CD14-positive monocyte (primary cell): ENCODE results near the gene SDC4. TPM values are rescaled to one million over a fixed set of nuclear protein-coding genes. Genes with fewer than 3 reads are reported as not detected.

Source experiments
- DNase-seq, 3 donors: peaks; one replicate each; pipeline ENCODE4 v3.0.0-alpha.2; 2011 to 2022
- H2AFZ ChIP-seq: 2 replicates; pipeline ENCODE4 v1.6.0; 2012; ENCODE audit warnings: mild to moderate bottlenecking, low read depth, low read length, inconsistent platforms; ENCODE audit not compliant: insufficient read depth, poor library complexity, severe bottlenecking
- H3K27ac ChIP-seq, 2 donors: 1 replicate in 1 of 2; 2 replicates in 1 of 2; pipeline ENCODE4 v1.5.1; 2012 to 2013; ENCODE audit warnings: low read length in 2 of 2, control low read depth in 1 of 2, inconsistent platforms in 1 of 2, low read depth in 1 of 2, mild to moderate bottlenecking in 1 of 2
- H3K27me3 ChIP-seq, 2 donors: one replicate each; pipeline versions ENCODE4 v1.6.0 to v1.6.1; 2011 to 2013; ENCODE audit warnings: low read length in 2 of 2; ENCODE audit not compliant: control insufficient read depth in 2 of 2, insufficient read depth in 2 of 2
- H3K36me3 ChIP-seq, 2 donors: replicated peaks in 1 of 2; 1 replicate in 1 of 2; 2 replicates in 1 of 2; pipeline versions ENCODE4 v1.5.1 to v1.6.1; 2012 to 2013; ENCODE audit warnings: low read length in 2 of 2, control low read depth in 1 of 2, inconsistent platforms in 1 of 2, mild to moderate bottlenecking in 1 of 2; ENCODE audit not compliant: insufficient read depth in 2 of 2, control insufficient read depth in 1 of 2
- H3K4me1 ChIP-seq, 2 donors: 1 replicate in 1 of 2; 2 replicates in 1 of 2; pipeline versions ENCODE4 v1.5.1 to v1.6.1; 2012 to 2013; ENCODE audit warnings: low read length in 2 of 2, control low read depth in 1 of 2, inconsistent platforms in 1 of 2, mild to moderate bottlenecking in 1 of 2, moderate library complexity in 1 of 2; ENCODE audit not compliant: insufficient read depth in 2 of 2, control insufficient read depth in 1 of 2
- H3K4me2 ChIP-seq: replicated peaks from 2 replicates; pipeline ENCODE3; 2012; ENCODE audit warnings: low read length, moderate library complexity, mild to moderate bottlenecking; ENCODE audit not compliant: poor library complexity, severe bottlenecking; ENCODE audit errors: extremely low read depth
- H3K4me3 ChIP-seq, 3 experiments: fragments of 200-600 bp in 1 of 3; sonication (generic) in 1 of 3; replicated peaks in 1 of 3; 1 replicate in 2 of 3; 2 replicates in 1 of 3; pipeline ENCODE4 v1.5.1; 2011 to 2013; ENCODE audit warnings: low read length in 3 of 3, mild to moderate bottlenecking in 3 of 3, control low read depth in 2 of 3, low read depth in 2 of 3, inconsistent platforms in 1 of 3, moderate library complexity in 1 of 3
- H3K79me2 ChIP-seq: 2 replicates; pipeline ENCODE4 v1.6.0; 2012; ENCODE audit warnings: mild to moderate bottlenecking, control low read depth, inconsistent platforms, low read length, moderate library complexity; ENCODE audit not compliant: insufficient read depth
- H3K9ac ChIP-seq: 2 replicates; pipeline ENCODE4 v1.6.0; 2017; ENCODE audit warnings: low read length, mild to moderate bottlenecking; ENCODE audit not compliant: insufficient read depth, poor library complexity, severe bottlenecking
- H3K9me3 ChIP-seq, 2 donors: replicated peaks in 1 of 2; 1 replicate in 1 of 2; 2 replicates in 1 of 2; pipeline versions ENCODE4 v1.5.1 to v1.6.1; 2012 to 2013; ENCODE audit warnings: low read length in 2 of 2, control low read depth in 1 of 2; ENCODE audit not compliant: control insufficient read depth in 1 of 2, insufficient read depth in 1 of 2
- H4K20me1 ChIP-seq: 2 replicates; pipeline ENCODE4 v1.6.0; 2012; ENCODE audit warnings: mild to moderate bottlenecking, low read length, control low read depth, moderate library complexity; ENCODE audit not compliant: insufficient read depth
- H3K27ac Mint-ChIP-seq, 7 donors: one replicate each; pipeline ENCODE4 v1.8.0; 2020; ENCODE audit warnings: mild to moderate bottlenecking in 7 of 7, mixed read lengths in 7 of 7, moderate library complexity in 6 of 7, inconsistent platforms in 2 of 7
- H3K27me3 Mint-ChIP-seq, 3 donors: one replicate each; pipeline ENCODE4 v1.8.0; 2021 to 2022; ENCODE audit warnings: low read depth in 3 of 3, mild to moderate bottlenecking in 3 of 3, mixed read lengths in 3 of 3, moderate library complexity in 3 of 3, inconsistent platforms in 1 of 3
- H3K36me3 Mint-ChIP-seq, 2 donors: one replicate each; pipeline ENCODE4 v1.8.0; 2020; ENCODE audit warnings: mixed read lengths in 2 of 2, inconsistent platforms in 1 of 2, mild to moderate bottlenecking in 1 of 2
- H3K4me1 Mint-ChIP-seq: one replicate; pipeline ENCODE4 v1.8.0; 2020; ENCODE audit warnings: mild to moderate bottlenecking, mixed read lengths
- H3K4me3 Mint-ChIP-seq, 2 donors: one replicate each; pipeline ENCODE4 v1.8.0; 2020; ENCODE audit warnings: mild to moderate bottlenecking in 2 of 2, mixed read lengths in 2 of 2, moderate library complexity in 1 of 2
- H3K9me3 Mint-ChIP-seq, 7 donors: one replicate each; pipeline ENCODE4 v1.8.0; 2020 to 2022; ENCODE audit warnings: mixed read lengths in 7 of 7, mild to moderate bottlenecking in 6 of 7, moderate library complexity in 6 of 7, inconsistent platforms in 2 of 7
- CTCF ChIP-seq: fragments of 200-600 bp; IDR thresholded peaks from one replicate; pipeline ENCODE4 v1.8.0; 2022; ENCODE audit warnings: antibody characterized with exemption, mild to moderate bottlenecking
- WGBS: methylation state at CpG from one replicate; pipeline ENCODE4 v1.1.5; 2013; ENCODE audit warnings: missing lambda C conversion rate; ENCODE audit not compliant: insufficient coverage; 5-methylcytosine and 5-hydroxymethylcytosine counted together
- intact Hi-C, 2 donors: fragments of 100-400 bp; cut with micrococcal nuclease; formaldehyde crosslinking; loops; one replicate each; pipeline versions ENCODE4 v1.15.0 to v1.15.1; 2023
- polyA plus RNA-seq, 3 donors: library from polyadenylated mRNA; depleted of rRNA in 1 of 3; unstranded in 2 of 3; stranded (reverse) in 1 of 3; fragments of 300-500 nt in 2 of 3; fragments of >200 nt in 1 of 3; fragmentation: Illumina TruSeq in 2 of 3; gene quantifications; 1 replicate in 2 of 3; 2 replicates in 1 of 3; pipeline ENCODE4 v1.2.3, GENCODE V29; 2012 to 2021

SDC4 gene
- polyA plus RNA-seq, 3 donors = 1.6 to 5.1 (median 1.9) TPM

- peaks cover 4% of the 10 kb centered on the region for H3K4me1 Mint-ChIP-seq
- peaks cover 0 to 4% of the 10 kb centered on the region in 2 donors for H3K4me1 ChIP-seq
- no peaks in the 10 kb centered on the region for H4K20me1 ChIP-seq
- H2AFZ ChIP-seq = no peak overlapping the region
- no peak for DNase-seq
- peaks cover 6 to 15% of the 10 kb centered on the region in 2 donors for H3K36me3 Mint-ChIP-seq
- over 99% methylated on average over 8 of the region's 11 CpGs for WGBS
- H3K36me3 ChIP-seq = no peaks in the 10 kb centered on the region
- H3K79me2 ChIP-seq = no peaks in the 10 kb centered on the region
- H3K27me3 Mint-ChIP-seq = no peaks in the 10 kb centered on the region
- H3K4me3 ChIP-seq = no peak overlapping the region
- peaks cover 0 to 2% (median 0%) of the 10 kb centered on the region in 7 donors for H3K9me3 Mint-ChIP-seq
- no peak overlapping the region for H3K9ac ChIP-seq
- H3K4me2 ChIP-seq = no peak overlapping the region
- H3K27ac ChIP-seq = no peak overlapping the region
- H3K27ac Mint-ChIP-seq = peak overlapping the region in 1 of 7 donors; percentile 57
- no peaks in the 10 kb centered on the region for H3K9me3 ChIP-seq
- intact Hi-C loops = no loop called here
- TF ChIP-seq CTCF = no peak
- H3K27me3 ChIP-seq = no peaks in the 10 kb centered on the region
- no peak overlapping the region for H3K4me3 Mint-ChIP-seq
These were observed 9.8 kb downstream of the SDC4 start for GRCh38 chr20:45338121-45339030.

DNA sequence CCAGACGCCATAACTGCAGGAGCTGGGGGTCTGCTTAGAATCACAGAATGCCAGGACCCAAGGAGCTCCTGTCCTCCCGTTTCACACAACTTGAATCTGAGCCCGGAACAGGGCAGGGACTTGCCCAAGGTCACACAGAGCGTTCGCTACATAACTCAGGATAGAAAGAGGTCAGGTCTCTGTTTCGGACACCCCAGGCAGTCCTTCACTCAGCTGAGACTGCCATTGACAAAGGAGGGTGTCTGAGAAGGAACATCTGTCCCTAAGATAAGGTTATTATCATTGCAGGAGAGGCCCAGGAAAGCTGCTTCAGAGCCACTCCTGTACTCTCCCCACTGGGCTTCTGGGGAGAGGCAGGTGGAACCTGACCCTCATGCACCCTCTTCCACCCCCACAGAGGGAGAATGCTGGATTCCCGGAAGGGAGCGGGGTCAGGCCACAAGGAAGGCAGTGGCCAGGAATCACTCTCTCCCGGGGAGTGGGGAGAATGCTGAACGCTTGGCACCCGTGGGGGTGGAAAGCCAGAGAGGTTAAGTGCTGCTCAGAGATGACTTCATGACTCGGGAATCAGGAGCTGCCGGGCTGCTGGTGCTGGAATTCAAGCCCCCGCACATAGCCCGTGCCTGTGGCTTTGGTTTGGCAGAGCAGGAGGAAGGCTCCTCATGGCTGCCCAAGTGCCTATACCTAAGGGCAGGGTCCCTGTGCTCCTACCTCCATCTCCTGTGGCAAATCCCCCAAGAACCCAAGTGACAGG, 10.7 kb downstream of the SDC4 start:
- no peaks in the 10 kb centered on the region for H3K27me3 ChIP-seq
- H3K4me2 ChIP-seq = no peak overlapping the region
- no peak for TF ChIP-seq CTCF
- intact Hi-C loops = no loop called here
- Mint-ChIP-seq H3K36me3 (peaks cover 6 to 15% of the 10 kb centered on the region in 2 donors), H3K9me3 (peaks cover 0 to 2% (median 0%) of the 10 kb centered on the region in 7 donors), H3K4me3 (no peak overlapping the region), H3K27me3 (no peaks in the 10 kb centered on the region), H3K4me1 (peaks cover under 1% of the 10 kb centered on the region), H3K27ac (peak overlapping the region in 2 of 7 donors; percentile 22 to 29)
- no peak overlapping the region for H3K4me3 ChIP-seq
- H3K36me3 ChIP-seq = no peaks in the 10 kb centered on the region
- H3K79me2 ChIP-seq = no peaks in the 10 kb centered on the region
- H2AFZ ChIP-seq = no peak overlapping the region
- no peak overlapping the region for H3K27ac ChIP-seq
- H3K4me1 ChIP-seq = no peaks in the 10 kb centered on the region
- H3K9me3 ChIP-seq = no peaks in the 10 kb centered on the region
- no peak overlapping the region for H3K9ac ChIP-seq
- H4K20me1 ChIP-seq = no peaks in the 10 kb centered on the region
- DNase-seq = no peak
- WGBS = over 99% methylated on average over 12 of the region's 15 CpGs
